ENCODE data around the gene SMIM31. TPM values are rescaled to one million over a fixed set of nuclear protein-coding genes. Genes with fewer than 3 reads are reported as not detected.

SMIM31 gene
- not detected in 2 replicates for total RNA-seq (2014; rRNA removed; shearing (Covaris generic); ENCODE audit: low replicate concordance)

- in situ Hi-C loops (cut with HindIII; ENCODE audit: low pct_unique_long_range_greater_than_20kb, low sequenced_read_pairs), result no loop called here
- no peak for DNase-seq (ENCODE audit: low read depth)
These were observed at the start of gene SMIM31 for GRCh38 chr4:164753873-164754488. TSS of gene SMIM31 (plus strand) at chr4:164754131. CDS start at chr4:164770444, 16,313 bp downstream.

- in situ Hi-C loops (cut with HindIII; ENCODE audit: low pct_unique_long_range_greater_than_20kb, low sequenced_read_pairs), result no loop called here
- DNase-seq (ENCODE audit: low read depth), result no peak
These were observed 47.3 kb upstream of the SMIM31 start for GRCh38 chr4:164706675-164707074.

- DNase-seq (ENCODE audit: low read depth), result no peak
- in situ Hi-C loops (cut with HindIII; ENCODE audit: low pct_unique_long_range_greater_than_20kb, low sequenced_read_pairs), result no loop called here
These were observed 37.0 kb upstream of the SMIM31 start for GRCh38 chr4:164716901-164717300.

GRCh38 chr4:164718827-164719226, 35.1 kb upstream of the SMIM31 start:
- in situ Hi-C loops (cut with HindIII; ENCODE audit: low pct_unique_long_range_greater_than_20kb, low sequenced_read_pairs), result no loop called here
- DNase-seq (ENCODE audit: low read depth), result no peak

- in situ Hi-C loops (cut with HindIII; ENCODE audit: low pct_unique_long_range_greater_than_20kb, low sequenced_read_pairs), result no loop called here
- no peak for DNase-seq (ENCODE audit: low read depth)
These were observed 28.9 kb upstream of the SMIM31 start for GRCh38 chr4:164725066-164725465.

- in situ Hi-C loops (cut with HindIII; ENCODE audit: low pct_unique_long_range_greater_than_20kb, low sequenced_read_pairs), result no loop called here
- DNase-seq (ENCODE audit: low read depth), result no peak
These were observed 23.1 kb upstream of the SMIM31 start for GRCh38 chr4:164730705-164731393.

GRCh38 chr4:164731827-164732474, 22.0 kb upstream of the SMIM31 start:
- DNase-seq (ENCODE audit: low read depth), result peak; percentile 54
- in situ Hi-C loops (cut with HindIII; ENCODE audit: low pct_unique_long_range_greater_than_20kb, low sequenced_read_pairs), result no loop called here

- in situ Hi-C loops (cut with HindIII; ENCODE audit: low pct_unique_long_range_greater_than_20kb, low sequenced_read_pairs), result no loop called here
- no peak for DNase-seq (ENCODE audit: low read depth)
These were observed 19.4 kb upstream of the SMIM31 start for GRCh38 chr4:164734484-164734883.

- in situ Hi-C loops (cut with HindIII; ENCODE audit: low pct_unique_long_range_greater_than_20kb, low sequenced_read_pairs), result no loop called here
- no peak for DNase-seq (ENCODE audit: low read depth)
These were observed 5.6 kb upstream of the SMIM31 start for GRCh38 chr4:164748375-164748774.

- in situ Hi-C loops (cut with HindIII; ENCODE audit: low pct_unique_long_range_greater_than_20kb, low sequenced_read_pairs), result no loop called here
- no peak for DNase-seq (ENCODE audit: low read depth)
These were observed 1.5 kb downstream of the SMIM31 start for GRCh38 chr4:164755432-164755831.

GRCh38 chr4:164756686-164757085, 2.8 kb downstream of the SMIM31 start:
- in situ Hi-C loops (cut with HindIII; ENCODE audit: low pct_unique_long_range_greater_than_20kb, low sequenced_read_pairs), result no loop called here
- no peak for DNase-seq (ENCODE audit: low read depth)

- DNase-seq (ENCODE audit: low read depth), result no peak
- in situ Hi-C loops (cut with HindIII; ENCODE audit: low pct_unique_long_range_greater_than_20kb, low sequenced_read_pairs), result no loop called here
These were observed 7.3 kb downstream of the SMIM31 start for GRCh38 chr4:164761241-164761640.

- in situ Hi-C loops (cut with HindIII; ENCODE audit: low pct_unique_long_range_greater_than_20kb, low sequenced_read_pairs), result no loop called here
- DNase-seq (ENCODE audit: low read depth), result no peak
These were observed 7.9 kb downstream of the SMIM31 start for GRCh38 chr4:164761746-164762275.

- in situ Hi-C loops (cut with HindIII; ENCODE audit: low pct_unique_long_range_greater_than_20kb, low sequenced_read_pairs), result no loop called here
- DNase-seq (ENCODE audit: low read depth), result no peak
These were observed 11.2 kb downstream of the SMIM31 start for GRCh38 chr4:164765096-164765495.

- no peak for DNase-seq (ENCODE audit: low read depth)
- in situ Hi-C loops (cut with HindIII; ENCODE audit: low pct_unique_long_range_greater_than_20kb, low sequenced_read_pairs), result no loop called here
These were observed 11.9 kb downstream of the SMIM31 start for GRCh38 chr4:164765833-164766232.

GRCh38 chr4:164768516-164768915, 14.6 kb downstream of the SMIM31 start:
- DNase-seq (ENCODE audit: low read depth), result no peak
- in situ Hi-C loops (cut with HindIII; ENCODE audit: low pct_unique_long_range_greater_than_20kb, low sequenced_read_pairs), result no loop called here

- no peak for DNase-seq (ENCODE audit: low read depth)
- in situ Hi-C loops (cut with HindIII; ENCODE audit: low pct_unique_long_range_greater_than_20kb, low sequenced_read_pairs), result no loop called here
These were observed 16.2 kb downstream of the SMIM31 start for GRCh38 chr4:164770010-164770724.

- in situ Hi-C loops (cut with HindIII; ENCODE audit: low pct_unique_long_range_greater_than_20kb, low sequenced_read_pairs), result no loop called here
- DNase-seq (ENCODE audit: low read depth), result no peak
These were observed 17.2 kb downstream of the SMIM31 start for GRCh38 chr4:164771088-164771487.

GRCh38 chr4:164772076-164772475, 18.1 kb downstream of the SMIM31 start:
- no peak for DNase-seq (ENCODE audit: low read depth)
- in situ Hi-C loops (cut with HindIII; ENCODE audit: low pct_unique_long_range_greater_than_20kb, low sequenced_read_pairs), result no loop called here
